ENCODE data around the gene SNTB2.
A peak's percentile ranks its signal among the peaks of the same experiment; 100 is the strongest.
"Not testable (repeated sequence)": the region's sequence is repeated elsewhere in the genome, so short reads cannot be mapped to it uniquely, and the experiment has no call there.

The SNTB2 gene

DNA sequence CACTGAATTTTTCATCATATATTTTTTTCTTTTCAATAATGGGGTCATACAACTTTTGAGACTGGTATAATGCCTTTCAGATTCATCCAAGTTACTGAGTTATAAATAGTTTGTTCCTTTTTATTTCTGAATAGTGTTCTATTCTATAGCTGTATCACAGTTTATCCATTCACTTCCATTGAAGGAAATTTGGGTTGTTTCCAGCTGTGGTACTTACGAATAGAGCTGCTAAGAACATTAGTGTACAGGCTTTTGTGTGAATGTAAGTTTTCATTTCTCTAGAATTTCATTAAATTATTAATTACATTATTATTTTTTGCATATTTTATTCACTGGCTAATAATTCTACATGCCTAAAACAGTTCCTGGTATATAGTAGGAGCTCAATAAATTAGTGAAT lies 52.9 kb downstream of the SNTB2 start:
- DNase-seq: no peak

DNA sequence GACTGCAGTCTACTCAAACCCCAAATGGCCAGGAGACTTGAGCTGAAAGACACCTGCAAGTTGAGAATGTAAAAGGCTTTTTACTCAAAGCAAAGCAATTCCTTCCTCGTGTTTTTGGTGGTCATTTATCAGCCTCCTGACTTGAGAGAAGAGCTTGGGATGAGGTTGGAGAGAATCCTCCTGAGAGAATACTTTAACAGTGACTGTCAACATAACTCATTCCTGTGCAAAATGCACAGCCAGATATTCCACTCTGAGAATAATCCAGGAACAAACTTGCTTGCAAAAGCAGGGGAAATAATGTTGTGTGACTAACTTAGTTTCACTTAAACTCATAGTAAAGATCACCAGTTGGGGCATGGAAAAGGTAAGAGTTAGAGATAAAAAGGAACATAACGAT lies 53.4 kb downstream of the SNTB2 start:
- peak; percentile 37 for DNase-seq

DNA sequence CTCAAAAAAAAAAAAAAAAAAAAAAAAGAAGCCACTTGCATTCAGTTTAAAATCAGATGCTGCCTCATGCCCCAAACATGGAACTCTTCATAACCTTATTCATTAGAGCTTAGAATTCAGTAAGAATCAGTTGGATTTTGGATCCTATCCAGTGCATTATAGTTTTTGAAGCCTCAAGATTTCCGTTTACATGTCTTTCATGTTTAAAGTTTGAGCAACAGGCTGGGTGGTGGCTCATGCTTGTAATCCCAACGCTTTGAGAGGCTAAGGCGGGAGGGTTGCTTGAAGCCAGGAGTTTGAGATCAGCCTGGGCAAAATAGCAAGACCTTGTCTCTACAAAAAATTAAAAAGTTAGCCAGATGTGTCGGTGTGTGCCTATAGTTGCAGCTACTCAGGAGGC lies 55.0 kb downstream of the SNTB2 start:
- no peak for DNase-seq

DNA sequence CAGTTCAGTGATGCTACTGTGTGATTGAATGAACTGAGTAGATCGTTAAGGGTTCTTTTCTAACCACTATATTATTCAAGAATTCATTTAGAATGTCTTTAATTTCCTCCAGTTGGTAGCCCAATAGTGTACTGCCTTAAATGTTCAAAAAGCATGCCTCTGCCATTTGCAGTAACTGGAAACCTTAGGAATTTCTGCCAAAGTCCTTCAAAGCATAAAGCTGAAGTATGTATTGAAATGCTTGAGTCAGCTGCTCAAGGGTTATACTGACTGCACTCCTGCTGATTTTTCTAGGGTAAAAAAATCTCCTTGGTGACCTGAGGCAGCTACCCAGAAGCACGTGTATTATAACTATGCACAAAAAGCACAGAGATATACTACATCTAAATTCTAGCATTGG lies 56.5 kb downstream of the SNTB2 start:
- peak; percentile 36 for DNase-seq

DNA sequence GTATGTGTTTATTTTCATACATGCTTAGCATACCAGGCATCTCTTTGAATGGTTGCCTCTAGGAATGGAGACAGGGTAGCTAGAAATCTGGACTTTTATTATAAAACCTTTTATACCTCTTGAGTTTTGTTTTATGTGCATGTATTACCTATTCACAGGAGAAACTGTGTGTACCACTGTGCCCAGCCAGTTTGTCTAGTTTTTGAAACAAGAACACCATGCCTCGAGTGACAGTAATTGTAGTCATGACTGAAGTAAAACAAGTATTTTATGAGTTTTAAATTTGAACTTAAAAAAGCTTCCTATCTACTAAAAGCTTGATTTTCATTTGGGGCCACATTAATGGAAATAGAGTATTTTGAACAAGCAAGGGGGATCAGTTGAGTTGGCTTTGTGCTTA lies 57.4 kb downstream of the SNTB2 start:
- no peak for DNase-seq

DNA sequence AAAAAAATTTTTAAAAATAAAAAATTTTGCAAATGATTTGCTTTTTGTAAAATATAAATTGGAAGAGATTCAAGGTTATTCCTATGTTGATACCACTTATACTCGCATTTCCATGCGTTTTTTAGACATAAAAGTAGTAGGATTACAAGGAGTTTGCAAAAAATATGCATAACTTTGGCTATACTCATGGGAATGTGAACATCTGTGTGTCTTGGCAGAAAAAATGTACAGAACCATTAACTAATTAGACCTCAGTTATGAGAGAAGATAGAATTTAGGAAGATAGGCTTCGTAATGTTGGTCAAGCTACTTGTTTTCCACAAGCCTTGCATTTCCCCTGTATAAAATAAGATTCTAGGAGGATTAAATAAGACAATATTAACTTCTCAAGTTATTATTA lies 63.1 kb downstream of the SNTB2 start:
- DNase-seq: no peak

DNA sequence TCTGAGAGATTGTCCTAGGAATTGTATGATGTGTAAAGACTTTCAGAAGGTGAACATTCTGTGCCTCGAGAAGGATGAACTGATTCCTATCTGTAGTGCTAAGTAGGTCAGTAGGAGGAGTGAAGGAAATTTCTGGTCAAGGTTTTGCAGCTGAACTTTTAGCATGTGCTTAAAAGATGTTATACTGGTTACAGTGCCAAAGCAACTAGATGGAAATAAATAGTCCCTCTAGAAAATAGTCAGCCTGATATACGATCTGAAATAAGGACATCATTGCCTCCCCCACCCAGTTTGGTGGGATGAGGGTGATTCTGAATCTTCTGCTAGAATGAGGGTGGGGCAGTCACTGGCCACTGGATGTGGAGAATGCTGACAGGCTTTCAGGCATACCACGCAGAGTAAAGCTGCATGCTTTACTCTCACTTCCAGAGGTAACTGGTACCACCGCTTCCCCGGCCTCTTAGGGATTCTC lies 66.9 kb downstream of the SNTB2 start:
- no peak for DNase-seq

DNA sequence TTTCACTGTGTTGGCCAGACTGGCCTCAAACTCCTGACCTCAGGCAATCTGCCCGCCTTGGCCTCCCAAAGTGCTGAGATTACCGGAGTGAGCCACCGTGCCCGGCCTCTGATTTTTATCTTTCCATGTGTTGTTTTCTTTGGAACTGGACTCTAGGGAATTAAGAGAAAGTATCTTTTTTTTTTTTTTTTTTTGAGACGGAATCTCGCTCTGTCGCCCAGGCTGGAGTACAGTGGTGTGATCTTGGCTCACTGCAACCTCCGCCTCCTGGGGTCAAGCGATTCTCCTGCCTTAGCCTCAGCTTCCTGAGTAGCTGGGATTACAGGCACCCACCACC lies 72.4 kb downstream of the SNTB2 start:
- not testable (repeated sequence) for DNase-seq

DNA sequence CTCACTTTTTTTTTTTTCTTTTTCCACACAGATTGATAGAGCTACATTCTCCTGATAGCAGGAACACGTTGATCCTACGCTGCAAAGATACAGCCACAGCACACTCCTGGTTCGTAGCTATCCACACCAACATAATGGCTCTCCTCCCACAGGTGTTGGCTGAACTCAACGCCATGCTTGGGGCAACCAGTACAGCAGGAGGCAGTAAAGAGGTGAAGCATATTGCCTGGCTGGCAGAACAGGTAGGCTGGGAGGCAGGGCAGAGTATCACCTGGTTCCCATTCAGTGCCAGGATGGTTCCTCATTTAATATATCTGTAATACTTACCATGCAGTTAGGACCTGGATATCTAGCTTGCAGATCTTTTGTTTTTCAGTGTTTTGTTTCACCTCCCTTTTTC lies 73.1 kb downstream of the SNTB2 start:
- no peak for DNase-seq

DNA sequence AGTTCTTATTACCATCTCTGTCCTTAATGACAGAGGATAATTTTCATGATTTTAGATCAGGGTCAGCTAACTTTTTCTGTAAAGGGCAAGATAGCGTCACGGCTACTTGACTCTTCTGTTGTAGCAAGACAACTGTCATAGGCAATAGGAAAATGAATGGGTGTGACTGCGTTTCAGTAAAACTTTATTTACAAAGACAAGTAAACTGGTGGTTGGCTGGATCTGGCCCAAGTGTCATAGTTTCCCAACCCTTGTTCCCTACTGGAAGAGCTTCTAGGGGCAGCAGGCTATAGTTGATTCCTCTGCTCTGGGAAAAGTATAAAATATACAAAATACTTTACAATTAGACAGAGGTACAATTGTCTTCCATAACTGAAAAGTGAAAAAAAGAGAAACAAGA lies 73.5 kb downstream of the SNTB2 start:
- no peak for DNase-seq

DNA sequence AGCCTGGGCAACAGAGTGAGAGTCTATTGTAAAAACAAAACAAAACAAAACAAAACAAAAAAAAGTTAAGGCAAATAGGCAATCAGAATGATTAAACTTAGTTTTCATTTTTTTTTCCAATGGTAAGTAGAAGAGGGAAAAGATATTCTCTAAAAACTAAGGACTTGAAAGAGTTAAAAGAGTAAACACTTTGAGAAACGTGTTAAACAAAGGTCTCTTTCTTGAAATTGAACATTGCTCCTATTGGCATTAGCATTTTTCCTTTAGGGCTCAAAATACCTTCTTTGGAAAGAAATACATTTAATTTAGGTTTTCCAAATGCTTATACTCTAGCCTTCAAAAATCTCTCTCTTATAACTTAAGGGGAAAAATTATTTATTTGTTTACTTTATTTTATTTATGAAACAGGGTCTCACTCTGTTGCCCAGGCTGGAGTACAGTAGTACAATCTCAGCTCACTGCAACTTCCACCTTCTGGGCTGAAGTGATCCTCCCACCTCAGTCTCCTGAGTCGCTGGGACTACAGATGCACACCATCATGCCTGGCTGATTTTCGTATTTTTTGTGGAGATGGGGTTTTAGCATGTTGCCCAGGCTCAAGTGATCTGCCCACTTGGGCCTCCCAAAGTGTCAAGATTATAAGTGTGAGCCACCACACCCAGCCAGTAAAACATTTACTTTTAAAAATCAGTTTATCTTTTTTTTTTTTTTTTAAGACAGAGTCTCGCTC lies 79.5 kb downstream of the SNTB2 start:
- no peak for DNase-seq

DNA sequence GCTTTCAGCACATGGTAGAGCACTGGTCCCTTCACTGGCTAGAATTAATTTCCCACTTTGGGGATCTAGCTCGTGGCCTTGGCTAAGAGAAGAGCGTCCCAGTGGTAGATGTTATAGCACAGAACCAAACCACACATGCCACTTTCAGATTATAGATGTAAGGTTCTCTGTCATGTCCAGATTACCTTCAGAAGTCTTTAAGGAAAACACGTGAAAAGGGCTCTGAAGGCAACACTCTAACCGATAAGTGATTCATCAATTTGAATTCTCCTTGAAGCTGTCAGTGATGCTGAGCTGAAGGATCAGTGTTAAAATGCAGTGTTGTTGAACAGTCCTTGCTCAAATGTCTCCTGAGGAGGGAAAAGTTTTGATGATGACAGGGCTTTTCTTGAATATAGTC lies 80.7 kb downstream of the SNTB2 start:
- no peak for DNase-seq

DNA sequence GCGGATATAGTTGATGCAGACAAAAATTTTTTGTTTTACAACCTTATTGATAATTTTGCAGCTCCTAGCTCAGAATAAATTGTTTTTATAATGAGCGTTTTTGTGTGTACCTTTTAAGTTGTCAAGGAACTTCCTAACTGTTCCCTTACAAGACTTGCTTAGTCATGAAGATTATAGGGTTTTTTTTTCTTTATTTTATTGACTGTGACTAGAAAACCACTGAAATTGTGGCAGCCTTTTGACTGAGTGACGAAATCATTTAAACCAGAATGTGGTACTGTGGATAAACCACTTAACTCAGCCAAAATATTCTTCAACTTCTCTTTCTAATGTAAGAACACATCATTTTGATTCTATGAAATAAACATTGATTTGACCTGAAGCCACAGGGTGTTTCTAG lies 83.4 kb downstream of the SNTB2 start:
- DNase-seq: no peak

DNA sequence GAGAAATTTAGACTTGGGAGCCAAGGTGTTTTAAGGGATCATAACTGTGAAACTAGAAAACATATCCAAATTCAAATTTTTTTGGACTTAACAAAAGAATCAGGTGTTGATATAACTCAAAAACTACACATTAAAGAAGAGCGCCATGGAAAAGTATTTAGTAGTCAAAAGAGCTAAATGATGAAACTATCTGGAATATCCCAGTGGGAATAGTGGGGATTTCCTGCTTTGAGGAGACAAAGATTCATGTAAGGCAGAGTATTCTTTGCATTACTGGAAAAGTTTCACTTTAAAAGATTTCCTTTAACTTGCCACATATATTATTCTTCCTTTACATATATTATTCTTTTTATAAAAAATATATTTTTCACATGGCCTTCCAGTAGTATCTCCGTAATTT lies 83.9 kb downstream of the SNTB2 start:
- no peak for DNase-seq

DNA sequence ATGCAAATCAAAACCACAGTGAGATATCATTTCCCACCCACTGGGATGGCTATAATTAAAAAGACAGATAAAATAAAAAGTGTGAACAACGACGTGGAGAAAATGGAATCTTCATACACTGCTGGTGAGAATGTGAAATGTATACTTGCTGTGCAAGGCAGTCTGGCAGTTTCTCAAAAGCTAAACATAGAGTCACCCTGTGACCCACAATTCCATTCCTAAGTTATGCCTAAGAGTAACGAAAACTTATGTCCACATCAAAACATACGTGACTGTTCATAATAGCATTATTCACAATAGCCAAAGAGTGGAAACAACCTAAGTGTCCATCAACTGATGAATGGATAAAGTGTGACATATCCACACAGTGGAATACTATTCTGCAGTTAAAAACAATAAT lies 86.0 kb downstream of the SNTB2 start:
- peak; percentile 80 for DNase-seq

DNA sequence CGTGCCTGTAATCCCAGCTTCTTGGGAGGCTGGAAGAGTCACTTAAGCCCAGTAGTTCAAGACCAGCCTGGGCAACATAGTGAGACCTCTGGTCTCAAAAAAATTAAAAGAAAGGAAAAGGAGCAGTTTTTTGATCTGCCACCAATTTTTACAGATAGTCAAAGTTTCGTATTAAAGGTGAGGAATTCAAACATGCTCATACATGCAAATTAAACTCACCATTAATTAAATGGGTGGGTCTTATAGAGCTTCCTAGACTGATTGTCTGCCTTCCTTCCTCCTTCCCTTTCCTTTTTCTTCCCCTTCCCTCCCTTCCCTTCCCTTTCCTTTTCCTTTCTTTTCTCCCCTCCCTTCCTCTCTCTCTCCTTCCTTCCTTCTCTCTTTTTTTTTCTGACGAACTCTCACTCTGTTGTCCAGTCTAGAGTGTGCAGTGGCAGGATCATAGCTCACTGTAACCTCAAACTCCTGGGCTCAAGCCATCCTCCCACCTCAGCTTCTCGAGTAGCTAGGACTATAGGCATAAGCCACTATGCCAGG lies 87.8 kb downstream of the SNTB2 start:
- DNase-seq: no peak

DNA sequence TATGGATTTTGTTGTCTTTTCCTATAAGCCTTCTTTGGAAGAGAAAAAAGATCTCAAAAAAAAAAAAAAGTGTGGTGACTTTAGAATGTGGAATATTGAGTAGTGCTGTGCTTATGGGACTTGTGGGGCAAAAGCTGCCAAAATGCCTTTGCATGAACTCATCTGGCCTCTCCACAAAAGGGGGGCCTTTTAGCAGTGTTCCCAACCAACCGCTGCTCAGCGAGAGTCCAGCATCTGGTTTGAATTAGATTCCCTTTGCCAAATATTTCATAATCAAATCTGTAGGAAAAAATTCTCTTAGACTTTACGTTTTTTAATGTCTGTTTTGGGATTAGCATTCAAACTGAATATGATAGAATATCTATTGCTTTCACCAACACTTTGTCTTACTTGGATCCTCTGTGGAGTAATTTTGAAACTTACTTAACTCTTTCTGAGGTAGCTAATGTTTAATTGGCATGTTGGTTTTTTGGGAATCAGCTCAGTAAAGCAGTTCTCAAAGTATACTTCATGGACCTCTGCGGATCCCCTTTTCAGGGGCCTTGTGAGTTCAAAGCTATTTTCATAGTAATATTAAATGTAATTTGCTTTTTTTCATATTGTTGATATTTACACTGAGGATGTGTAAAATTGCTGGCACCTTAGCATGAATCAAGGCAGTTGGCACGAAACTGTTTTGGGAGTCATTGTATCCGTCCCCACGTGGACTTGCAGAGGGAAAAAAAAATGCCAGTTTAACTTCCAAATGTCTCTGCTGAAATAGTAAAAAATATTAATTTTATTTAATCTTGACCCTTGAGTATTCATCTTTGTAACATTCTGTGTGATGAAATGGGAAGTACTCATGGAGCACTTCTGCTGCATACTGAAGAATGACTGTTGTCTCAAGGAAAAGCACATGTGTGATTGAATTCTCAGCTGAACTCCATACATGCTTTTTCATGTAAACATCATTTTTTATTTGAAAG lies 89.5 kb downstream of the SNTB2 start:
- DNase-seq: peak; percentile 97

DNA sequence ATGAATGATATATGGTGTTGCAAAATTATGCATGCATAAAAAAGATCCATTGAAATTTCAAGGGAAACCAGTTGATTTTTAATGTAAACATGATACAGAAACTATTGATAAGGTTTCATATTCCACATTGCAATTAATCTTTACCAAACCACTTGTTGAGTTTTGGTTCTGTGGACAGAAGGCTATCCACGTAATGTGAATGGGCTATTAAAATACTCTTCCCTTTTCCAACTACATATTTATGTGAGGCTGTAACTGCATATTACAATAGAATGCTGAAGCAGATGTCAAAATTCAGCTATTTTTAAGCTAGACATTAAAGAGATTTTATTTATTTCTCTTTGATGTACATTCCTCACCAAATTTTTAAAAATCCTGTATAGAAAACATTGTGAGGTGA lies 90.4 kb downstream of the SNTB2 start:
- no peak for DNase-seq

DNA sequence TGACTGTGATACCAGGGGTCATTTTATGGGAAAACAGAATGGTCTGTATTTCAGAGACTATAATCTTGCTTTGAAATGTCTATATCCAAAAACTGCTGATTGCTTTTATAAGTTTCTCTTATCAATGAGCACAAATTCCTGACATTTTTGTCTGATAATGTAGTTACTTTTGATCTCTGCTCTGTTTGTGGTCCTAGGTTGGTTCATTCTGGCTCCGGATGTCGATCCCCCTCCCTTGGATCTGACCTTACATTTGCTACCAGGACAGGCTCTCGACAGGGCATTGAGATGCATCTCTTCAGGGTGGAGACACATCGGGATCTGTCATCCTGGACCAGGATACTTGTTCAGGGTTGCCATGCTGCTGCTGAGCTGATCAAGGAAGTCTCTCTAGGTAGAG lies 96.9 kb downstream of the SNTB2 start:
- peak; percentile 11 for DNase-seq

DNA sequence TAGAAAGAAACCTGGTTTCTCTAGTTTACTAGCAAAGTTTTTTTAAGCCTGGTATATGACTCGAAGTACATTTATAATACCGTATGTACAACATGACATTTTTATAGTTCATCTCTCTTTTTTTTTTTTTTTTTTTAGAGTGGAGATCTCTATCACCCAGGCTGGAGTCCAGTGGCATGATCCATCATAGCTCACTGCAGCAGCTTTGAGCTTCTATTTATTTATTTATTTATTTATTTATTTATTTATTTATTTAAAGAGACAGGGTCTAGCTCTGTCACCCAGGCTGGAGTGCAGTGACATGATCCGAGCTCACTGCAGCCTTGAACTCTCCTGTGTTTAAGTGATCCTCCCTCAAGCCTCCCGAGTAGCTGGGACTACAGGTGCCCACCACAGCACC lies 98.3 kb downstream of the SNTB2 start:
- no peak for DNase-seq

DNA sequence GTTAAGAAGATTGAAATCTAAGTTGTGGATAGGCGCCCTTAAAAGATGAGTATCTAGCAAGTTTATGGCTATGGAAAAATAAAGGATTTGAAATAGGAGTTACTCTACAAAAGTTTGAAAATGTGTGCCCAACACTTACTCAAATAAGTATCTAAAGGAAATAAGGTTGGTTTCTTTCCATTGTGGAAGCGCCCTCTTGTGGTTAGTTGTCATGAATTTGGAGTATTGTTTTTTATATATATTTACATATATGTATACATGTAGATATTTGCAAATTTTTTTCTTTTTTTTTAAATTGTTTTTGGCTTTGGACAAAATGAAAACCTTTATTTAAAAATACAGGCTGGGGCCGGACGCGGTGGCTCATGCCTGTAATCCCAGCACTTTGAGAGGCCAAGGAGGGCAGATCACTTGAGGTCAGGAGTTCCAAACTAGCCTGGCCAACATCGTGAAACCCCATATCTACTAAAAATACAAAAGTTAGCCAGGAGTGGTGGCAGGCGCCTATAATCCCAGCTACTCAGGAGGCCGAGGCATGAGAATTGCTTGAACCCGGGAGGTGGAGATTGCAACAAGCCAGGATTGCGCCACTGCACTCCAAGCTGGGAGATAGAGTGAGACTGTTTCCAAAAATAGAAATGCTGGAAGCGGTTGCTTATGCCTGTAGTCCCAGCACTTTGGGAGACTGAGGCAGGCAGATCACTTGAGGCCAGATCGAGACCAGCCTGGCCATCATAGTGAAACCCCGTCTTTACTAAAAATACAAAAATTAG lies 100.2 kb downstream of the SNTB2 start:
- DNase-seq: peak; percentile 66

DNA sequence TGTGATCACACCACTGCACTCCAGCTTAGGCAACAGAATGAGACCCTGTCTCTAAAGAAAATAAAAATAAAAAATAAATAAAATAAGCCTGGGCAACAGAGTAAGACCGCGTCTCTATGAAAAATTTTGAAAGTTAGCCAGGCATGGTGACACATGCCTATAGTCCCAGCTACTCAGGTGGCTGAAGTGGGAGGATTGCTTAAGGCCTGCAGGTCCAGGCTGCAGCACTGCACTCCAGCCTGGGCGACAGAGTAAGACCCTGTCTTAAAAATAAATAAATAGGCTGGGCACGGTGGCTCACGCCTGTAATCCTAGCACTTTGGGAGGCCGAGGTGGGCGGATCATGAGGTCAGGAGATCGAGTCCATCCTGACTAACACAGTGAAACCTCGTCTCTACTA lies 104.7 kb downstream of the SNTB2 start:
- not testable (repeated sequence) for DNase-seq

DNA sequence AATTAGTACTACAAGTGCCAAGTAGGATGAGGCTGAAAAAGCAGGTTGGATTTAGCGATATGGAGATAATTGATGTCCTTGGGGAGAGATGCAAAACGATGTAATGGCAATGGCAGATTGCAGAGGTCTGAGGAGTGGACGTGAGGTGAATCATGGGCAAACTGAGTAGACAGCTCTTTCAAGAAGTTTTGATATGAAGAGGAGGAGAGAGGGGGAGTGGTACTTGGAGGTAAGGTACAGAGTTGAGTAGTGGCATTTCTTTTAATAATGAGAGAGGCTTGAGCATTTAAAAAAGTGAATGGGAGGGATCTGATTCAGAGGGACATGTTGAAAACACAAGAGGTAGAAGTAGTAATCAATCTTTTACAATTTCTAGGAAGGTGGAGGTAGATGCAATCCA lies 106.4 kb downstream of the SNTB2 start:
- no peak for DNase-seq
